Bone marrow (tissue), 2 donors: Measurements from ENCODE around the gene TCEAL4.
A peak's percentile ranks its signal among the peaks of the same experiment; 100 is the strongest.
"Not testable (repeated sequence)": the region's sequence is repeated elsewhere in the genome, so short reads cannot be mapped to it uniquely, and the experiment has no call there.

Experiments used
- DNase-seq, 2 donors: peaks; one replicate each; lab custom pipeline; 2025; lab: John Stamatoyannopoulos, UW

Gene TCEAL4

DNA sequence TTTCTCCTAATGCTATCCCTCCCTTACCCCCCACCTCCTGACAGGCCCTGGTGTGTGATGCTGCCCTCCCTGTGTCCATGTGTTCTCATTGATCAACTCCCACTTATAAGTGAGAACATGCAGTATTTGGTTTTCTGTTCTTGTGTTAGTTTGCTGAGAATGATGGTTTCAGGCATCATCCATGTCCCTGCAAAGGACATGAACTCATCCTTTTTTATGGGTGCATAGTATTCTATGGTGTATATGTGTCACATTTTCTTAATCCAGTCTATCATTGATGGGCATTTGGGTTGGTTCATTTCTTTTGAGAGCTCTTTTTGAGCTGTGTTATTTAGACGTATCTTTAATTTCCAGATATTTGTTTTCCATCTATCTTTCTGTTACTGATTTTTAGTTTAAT lies 7.0 kb downstream of the TCEAL4 start:
- not testable (repeated sequence) for DNase-seq

DNA sequence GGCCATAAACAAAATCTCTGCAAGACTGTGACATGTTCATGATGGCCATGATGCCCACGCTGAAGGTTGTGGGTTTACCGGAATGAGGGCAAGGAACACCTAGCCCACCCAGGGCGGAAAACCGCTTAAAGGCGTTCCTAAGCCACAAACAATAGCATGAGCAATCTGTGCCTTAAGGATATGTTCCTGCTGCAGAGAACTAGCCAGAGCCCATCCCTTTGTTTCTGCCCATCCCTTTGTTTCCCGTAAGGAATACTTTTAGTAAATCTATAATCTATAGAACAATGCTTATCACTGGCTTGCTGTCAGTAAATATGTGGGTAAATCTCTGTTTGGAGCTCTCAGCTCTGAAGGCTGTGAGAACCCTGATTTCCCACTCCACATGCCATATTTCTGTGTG lies 9.9 kb downstream of the TCEAL4 start:
- not testable (repeated sequence) for DNase-seq

DNA sequence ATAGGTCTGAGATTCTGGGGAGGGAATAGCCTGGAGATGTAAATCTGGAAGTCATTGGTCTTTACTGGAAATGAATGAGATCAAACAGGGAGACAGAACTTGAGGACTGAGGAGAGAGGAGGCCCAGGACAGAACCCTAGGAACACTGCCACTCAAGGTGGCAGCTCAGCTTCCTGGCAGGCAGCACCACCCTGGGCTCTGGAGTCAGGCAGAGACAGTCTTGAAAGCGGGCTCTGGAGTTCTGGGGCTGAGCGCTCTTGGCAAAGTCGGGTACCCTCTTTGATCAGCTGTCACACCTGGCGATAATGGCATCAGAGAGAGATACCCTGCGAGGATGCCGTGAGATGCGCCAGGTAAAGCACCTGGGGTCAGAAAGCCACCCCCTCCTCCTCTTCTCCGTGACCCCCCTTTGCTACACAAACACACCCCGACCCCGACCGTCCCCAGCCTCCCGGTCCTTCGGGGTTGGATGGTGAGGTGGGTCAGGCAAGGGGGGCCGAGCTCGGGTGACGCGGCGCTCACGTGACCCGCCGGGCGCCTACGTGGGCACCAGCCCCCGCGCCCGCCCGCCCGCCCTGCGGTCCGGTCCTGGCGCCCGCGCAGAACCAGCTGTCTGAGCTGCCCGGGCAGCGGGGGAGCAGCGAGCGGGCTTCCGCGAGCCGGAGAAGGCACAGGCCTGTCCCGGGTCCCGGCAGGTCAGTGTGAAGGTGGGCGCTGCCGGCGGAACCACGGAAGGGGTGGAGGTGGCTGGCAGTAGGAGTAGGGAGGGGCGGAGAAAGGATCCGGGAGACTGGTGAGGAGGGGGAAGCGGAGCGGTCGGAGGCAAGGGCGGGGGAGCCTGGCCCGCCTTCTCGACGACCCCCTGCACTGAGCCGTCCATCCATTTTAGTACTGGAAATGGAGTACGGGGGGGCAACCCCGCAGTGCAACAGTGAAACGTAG lies 22.3 kb downstream of the TCEAL4 start, which contains the start of gene TCEAL3:
Gene TCEAL3 (plus strand): TSS at position 600 of the 942 bp plus-strand sequence. CDS start 1,102 bp downstream, outside the sequence.
- peak in 1 of 2 donors; percentile 15 for DNase-seq

DNA sequence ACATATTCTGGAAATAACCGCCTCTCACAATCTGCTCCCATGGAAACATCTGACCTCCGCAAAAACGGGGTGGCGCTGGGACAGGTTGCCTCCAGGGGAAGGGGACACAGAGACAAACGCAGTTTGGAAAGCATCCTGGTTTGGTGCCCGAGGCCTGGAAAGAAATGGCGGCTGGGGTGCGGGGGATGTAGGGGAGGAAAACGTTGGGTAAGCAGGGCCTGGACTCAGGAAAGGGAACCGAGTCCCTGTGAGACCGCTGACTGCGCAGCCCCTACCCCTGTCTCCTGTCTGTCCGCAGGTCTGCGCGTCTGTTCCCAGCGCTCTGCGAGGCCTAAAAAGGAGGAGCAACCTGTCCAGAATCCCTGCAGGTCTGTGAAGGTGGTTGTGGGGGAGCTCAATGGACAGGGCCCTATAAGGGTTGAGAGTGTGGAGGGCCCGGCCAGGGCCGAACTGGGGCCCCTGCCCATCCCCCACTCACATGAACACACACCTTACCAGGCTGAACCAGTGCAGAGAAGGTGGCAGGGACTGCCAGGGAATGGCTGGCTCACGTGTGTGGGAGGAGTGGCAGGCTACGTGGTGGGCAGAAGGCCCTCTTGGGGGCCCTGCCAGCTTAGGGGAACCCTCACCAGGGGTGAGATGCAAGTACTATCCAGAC lies 23.1 kb downstream of the TCEAL4 start:
- DNase-seq, result peak in 1 of 2 donors; percentile 15

DNA sequence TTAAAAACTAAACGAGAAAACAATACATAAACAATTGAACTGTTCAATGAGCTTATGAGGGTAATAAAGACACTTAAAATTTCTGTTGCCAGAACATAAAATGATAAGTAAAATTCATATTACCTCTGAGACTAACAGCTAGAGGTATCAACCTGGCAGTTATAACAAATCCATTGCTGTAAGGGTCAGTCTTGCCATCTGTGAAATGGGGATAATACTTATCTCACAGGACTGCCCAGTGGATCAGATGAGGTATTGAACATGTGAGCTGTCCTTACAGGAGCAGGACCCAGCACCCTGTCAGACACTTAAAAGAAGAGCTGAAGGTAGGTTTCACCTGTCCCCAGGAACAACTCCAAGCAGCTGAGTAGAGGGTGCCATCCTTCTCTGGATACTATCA lies 25.0 kb downstream of the TCEAL4 start:
- DNase-seq, result no peak

DNA sequence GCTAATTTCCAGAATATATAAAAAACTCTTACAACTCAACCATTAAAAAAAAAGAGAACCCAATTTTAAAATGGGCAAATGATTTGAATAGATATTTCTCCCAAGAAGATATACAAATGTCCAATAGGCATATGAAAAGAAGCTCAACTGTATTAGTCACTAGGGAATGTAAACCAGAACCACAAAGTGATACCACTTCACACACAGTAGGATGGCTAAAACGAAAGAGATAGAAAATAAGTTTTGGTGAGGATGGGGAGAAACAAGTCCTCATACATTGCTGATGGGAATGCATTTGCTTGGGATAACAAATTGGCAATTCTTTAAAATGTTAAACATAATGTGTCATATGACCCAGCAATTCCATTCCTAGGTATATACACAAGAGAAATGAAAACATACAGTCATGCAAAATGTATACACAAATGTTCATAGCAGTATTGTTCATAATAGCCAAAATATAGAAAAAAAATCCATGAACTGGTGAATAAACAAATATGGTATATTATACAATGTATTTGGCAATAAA lies 28.1 kb downstream of the TCEAL4 start:
- DNase-seq, result no peak

DNA sequence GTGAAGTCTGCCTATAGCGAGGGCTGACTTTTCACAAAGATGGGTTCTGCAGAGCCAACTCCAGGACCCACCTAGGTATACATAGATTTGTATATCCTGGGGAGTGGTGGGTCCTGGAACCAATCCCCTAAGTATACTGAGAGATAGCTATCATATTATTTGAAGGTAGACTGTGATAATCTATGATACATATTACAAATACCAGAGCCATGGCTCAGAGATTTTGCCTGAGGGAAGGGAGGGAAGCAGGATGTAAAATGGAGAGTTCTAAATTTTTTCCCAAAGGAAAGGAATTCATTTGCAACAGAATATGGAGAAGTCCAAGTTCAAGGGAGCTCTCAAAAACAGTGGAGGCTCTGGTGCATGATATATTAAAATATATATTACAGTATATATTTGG lies 29.7 kb downstream of the TCEAL4 start:
- DNase-seq, result no peak

DNA sequence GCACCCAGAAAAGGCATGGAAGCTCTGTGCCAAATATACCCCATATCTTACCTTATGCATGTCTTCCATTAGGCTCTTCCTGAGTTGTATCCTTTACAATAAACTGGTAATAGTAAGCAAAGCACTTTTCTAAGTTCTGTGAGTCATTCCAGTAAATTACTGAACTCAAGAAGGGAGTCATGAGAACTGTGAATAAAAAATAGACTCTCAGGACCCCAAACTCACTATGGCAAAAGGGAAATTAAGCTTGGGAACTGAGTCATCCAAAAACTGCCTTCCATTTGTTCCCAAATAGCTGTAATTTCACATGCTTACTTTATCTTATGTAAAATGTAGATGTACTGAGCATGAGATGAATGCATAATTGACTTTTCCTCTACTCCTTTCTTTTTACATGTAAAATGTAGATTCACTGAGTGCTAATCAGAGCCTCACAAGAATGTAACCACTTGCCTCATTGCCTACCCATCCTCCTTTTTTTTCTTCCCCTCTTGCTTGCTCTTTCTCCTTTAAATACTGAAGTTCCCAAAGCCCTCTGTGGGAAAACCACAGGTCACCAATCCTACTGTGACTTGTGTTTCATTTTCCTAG lies 30.6 kb downstream of the TCEAL4 start:
- DNase-seq, result no peak

DNA sequence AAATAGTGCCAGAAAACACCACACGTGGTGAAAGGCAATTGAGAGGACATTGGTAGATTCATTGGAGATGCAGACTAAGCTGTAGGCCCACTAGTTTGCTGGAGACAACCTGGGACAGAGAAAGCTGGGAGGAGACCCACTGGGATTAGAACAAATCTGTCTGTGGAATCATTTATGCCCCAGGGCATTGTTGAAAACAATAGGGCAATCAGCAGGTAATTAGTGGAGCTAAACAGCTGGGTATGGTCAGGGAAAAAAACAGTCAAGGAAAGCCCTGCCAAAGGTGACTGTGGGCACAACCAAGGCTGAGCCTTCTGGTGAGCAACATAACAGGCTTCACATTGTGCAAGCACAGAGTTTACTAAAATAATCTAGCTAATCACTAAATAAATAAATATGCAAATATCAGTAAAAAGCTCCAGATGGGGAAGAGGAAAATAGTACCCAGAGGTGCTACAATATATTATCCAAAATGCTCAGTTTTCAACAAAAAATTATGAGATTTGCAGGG lies 31.4 kb downstream of the TCEAL4 start:
- no peak for DNase-seq

DNA sequence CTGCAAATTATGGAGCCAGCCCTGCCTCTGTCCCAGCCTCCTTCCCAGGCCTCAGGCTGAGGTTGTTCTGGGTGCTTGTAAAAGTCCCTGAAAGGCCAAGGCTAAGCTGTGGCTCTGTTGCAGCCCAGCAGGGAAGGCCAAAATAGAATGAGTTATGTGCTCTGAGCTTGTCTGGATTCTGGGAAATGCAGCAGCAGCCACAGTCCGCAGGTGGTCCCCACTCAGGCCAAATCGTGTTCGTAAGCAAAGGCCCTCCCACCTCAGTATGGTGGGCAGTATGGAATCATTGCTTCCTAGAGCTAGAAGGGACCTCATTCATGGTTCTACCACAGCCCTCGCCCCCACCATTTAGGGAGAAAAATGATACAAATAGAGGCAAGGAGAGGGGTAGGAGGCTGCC lies 38.8 kb downstream of the TCEAL4 start:
- DNase-seq, result no peak

DNA sequence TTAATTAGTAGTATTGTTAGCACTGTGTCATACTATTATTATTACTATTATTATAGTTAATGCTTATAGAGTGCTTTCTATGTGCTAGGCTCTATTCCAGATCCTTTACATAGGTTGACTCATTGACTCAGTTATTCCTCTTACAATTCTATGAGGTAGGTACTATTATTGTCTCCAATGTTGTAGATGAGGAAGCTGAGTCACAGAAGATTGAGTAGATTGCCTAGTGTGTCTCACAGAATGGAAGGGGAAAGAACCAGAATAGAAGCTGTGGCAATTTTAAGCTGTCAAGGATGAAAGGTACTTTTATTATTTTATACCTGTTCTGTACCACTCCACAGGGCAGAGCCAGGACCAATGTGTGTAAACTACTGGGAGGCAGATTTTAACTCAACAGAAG lies 41.5 kb downstream of the TCEAL4 start:
- no peak for DNase-seq

DNA sequence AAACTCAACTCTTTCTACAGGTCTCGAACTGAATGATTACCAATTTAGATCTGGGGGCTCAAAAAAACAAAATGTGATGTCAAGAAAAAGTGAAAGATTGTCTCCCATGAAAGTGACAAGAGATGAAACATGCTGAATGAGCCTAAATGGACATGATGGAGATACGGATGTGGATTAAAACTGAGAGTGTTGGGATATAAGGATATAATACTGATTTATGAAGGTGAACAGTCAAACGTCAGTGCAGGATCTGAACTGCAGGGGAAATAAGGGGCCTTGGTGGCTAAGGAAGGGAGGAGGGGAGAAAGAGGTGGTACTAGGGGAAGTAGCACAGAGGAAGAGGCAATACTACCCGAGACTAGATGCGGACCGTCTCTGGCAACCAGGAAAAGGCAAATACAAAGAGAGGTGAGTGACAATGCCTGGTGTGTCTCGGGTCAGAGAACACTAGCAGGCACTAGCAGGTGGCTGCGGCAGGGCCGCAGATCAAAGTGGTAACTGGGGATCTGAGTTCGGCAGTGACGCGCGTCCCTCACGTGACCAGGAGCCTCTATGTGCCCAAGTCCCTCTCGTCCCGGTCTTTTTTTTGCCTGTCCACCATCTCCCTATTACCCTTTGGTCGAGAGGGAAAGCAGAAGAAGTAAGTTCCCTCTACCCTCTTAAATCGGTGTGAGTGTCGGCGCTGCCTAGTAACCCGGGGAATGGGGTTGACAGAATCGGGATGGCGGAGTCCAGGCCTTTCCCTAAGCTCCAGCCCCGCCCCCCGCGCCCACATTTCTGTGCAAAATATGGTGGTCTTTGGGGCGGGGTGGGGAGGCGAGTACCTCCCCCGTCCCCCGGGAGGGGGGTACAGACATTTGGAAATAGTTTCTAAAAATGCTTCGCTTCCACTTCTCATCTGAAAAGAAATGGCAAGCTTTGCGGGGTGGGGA lies 43.3 kb downstream of the TCEAL4 start, which contains the start of gene TCEAL1:
Gene TCEAL1 (plus strand): TSS at position 590 of the 932 bp plus-strand sequence. CDS start 942 bp downstream, outside the sequence.
- peak; percentile 1 to 3 for DNase-seq

DNA sequence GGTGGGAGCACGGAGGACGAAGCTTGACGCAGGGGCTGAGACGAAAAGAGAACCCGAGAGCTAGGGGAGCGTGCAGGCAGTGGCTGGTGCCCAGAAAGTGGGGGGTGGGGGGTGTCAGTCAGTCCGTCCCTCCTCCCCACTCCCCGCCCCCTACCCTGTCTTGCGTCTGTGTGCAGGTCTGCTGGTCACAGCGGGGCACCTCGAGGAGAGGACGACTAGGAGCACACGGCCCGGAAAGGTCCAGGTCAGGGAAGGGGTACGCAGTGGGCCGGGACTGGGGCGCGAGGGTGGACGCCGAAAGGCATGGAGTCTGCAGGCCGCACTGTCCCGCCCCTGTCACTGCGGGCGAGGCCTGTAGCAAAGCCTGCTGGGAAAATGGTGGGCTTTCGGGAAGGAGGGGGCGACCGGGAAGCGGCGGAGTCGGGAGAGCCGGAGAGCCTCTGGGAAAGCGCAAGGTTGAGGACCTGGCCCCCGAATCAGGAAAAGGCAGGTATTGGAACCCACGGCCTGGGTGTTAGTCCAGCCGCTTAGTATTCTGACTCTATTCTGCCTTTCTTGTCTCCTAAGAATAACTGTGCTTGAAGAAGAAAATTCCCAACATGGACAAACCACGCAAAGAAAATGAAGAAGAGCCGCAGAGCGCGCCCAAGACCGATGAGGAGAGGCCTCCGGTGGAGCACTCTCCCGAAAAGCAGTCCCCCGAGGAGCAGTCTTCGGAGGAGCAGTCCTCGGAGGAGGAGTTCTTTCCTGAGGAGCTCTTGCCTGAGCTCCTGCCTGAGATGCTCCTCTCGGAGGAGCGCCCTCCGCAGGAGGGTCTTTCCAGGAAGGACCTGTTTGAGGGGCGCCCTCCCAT lies 44.2 kb downstream of the TCEAL4 start:
- peak; percentile 5 to 6 for DNase-seq

DNA sequence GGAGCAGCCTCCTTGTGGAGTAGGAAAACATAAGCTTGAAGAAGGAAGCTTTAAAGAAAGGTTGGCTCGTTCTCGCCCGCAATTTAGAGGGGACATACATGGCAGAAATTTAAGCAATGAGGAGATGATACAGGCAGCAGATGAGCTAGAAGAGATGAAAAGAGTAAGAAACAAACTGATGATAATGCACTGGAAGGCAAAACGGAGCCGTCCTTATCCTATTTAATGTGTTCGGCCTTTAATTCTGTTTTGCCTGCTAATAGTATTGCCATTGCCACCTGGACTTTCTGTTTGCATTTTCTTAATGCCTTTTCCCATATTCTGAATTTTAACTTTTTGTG lies 44.8 kb downstream of the TCEAL4 start:
- no peak for DNase-seq

DNA sequence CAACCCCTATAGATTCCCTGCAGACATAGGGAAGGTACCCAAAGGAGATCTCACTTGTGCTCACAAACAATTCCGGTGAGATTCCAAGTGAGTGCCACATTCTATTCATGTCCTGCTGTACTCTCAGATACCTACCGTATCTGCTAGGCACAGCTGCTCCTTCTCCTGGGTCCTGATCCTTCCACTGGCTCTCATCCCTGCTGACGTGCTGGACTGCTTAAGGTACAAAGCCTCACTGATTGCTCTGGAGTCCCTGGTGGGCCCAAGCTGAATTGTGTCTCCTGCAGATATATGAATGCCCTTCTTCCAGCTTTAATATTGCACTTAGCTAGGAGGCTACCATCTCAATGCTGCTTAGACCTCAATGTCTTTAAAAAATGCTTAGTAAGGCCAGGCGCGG lies 45.8 kb downstream of the TCEAL4 start:
- DNase-seq, result no peak

DNA sequence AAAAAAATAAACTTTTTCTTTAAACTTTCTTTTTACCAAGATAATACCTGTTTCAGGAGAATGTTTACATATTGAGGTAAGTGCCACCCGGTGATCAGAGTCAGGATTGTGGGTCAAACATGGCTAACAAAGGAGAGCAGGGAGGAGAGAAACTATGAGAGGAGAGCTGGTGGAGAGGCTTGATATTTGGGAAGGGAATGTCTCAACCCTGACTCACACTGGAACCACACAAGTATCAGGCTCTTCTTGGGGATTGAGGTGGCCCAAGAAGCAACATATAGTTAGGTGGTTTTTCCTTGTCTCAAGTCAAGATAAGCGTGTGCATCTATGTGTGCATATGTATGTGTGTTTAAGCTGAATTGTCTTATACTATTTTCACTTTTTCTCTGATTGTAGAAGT lies 50.1 kb downstream of the TCEAL4 start:
- no peak for DNase-seq
